HCT116 (cell line): ENCODE results near the gene DCAF11. TPM values are rescaled to one million over a fixed set of nuclear protein-coding genes. Genes with fewer than 3 reads are reported as not detected.

Experiments used
- ATAC-seq: fragments of 200-7000 bp; cut with Tn5 transposase; 2 replicates; pipeline ENCODE4 v1.9.1; 2020; ENCODE audit warnings: mild to moderate bottlenecking, moderate library complexity
- BruUV-seq: library from RNA; stranded (reverse); fragments of 400-500 nt; replicated peaks from 2 replicates; lab custom pipeline; 2021; lab: Mats Ljungman, UMichigan
- CTCF ChIA-PET: fragments of 300-600 bp; sonication (Branson Sonifier 250); formaldehyde crosslinking; loops from one replicate; lab custom pipeline; 2021; ENCODE audit warnings: antibody characterized with exemption; lab: Charles Lee
- POLR2A ChIA-PET: fragments of 300-600, 350-600 bp; sonication (Branson Sonifier 250); formaldehyde crosslinking; loops from one replicate; lab custom pipeline; 2021; ENCODE audit warnings: antibody characterized with exemption; lab: Charles Lee
- RAD21 ChIA-PET, 2 experiments: fragments of 300-600 bp; sonication (Branson Sonifier 250); formaldehyde crosslinking; loops; one replicate each; lab custom pipeline; 2023; ENCODE audit warnings: low total read pairs in 2 of 2; ENCODE audit not compliant: uncharacterized antibody in 2 of 2, unreplicated experiment in 2 of 2, low non-redundant PET in 1 of 2; lab: Charles Lee
- DNase-seq: peaks from one replicate; pipeline ENCODE4 v3.0.0-alpha.2; 2010; ENCODE audit warnings: low read depth, low spot score
- H2AFZ ChIP-seq: fragments of 200-600 bp; shearing (Covaris generic), sonication (generic); 2 replicates; pipeline ENCODE4 v1.6.1; 2017; ENCODE audit warnings: low read depth, mixed run types, mixed read lengths, antibody characterized with exemption, low read length; ENCODE audit not compliant: poor library complexity, severe bottlenecking
- H3K27ac ChIP-seq: 2 replicates; pipeline ENCODE4 v1.5.1; 2012; ENCODE audit warnings: low read depth, low read length
- H3K27me3 ChIP-seq: fragments of 200-600 bp; sonication (generic); 2 replicates; pipeline ENCODE4 v1.6.1; 2016; ENCODE audit warnings: mixed run types, low read length, mixed read lengths; ENCODE audit not compliant: insufficient read depth
- H3K36me3 ChIP-seq, 2 experiments: fragments of 200-500 bp in 1 of 2; fragments of 200-600 bp in 1 of 2; sonication (Bioruptor generic) in 1 of 2; sonication (generic) in 1 of 2; 2 replicates each; pipeline versions ENCODE4 v1.5.1 to v1.6.1; 2014 to 2016; ENCODE audit warnings: low read length in 2 of 2, inconsistent platforms in 1 of 2, mixed read lengths in 1 of 2, mixed run types in 1 of 2; ENCODE audit not compliant: insufficient read depth in 2 of 2, control insufficient read depth in 1 of 2
- H3K4me1 ChIP-seq, 2 experiments: fragments of 200-600 bp in 1 of 2; sonication (generic) in 1 of 2; 2 replicates each; pipeline versions ENCODE4 v1.5.1 to v1.6.1; 2012 to 2017; ENCODE audit warnings: low read length in 2 of 2, inconsistent platforms in 1 of 2, mild to moderate bottlenecking in 1 of 2, mixed read lengths in 1 of 2, mixed run types in 1 of 2, moderate library complexity in 1 of 2; ENCODE audit not compliant: insufficient read depth in 2 of 2, control insufficient read depth in 1 of 2
- H3K4me2 ChIP-seq: fragments of 200-600 bp; sonication (generic); 2 replicates; pipeline ENCODE4 v1.6.1; 2017; ENCODE audit warnings: mixed run types, low read length, mixed read lengths
- H3K4me3 ChIP-seq, 2 experiments: fragments of 200-600 bp in 1 of 2; sonication (generic) in 1 of 2; replicated peaks in 1 of 2; 2 replicates each; pipeline ENCODE4 v1.5.1; 2011 to 2016; ENCODE audit warnings: low read length in 2 of 2, control low read depth in 1 of 2, low read depth in 1 of 2, mild to moderate bottlenecking in 1 of 2, mixed read lengths in 1 of 2, mixed run types in 1 of 2
- H3K79me2 ChIP-seq: fragments of 200-600 bp; sonication (generic); 2 replicates; pipeline ENCODE4 v1.6.1; 2017; ENCODE audit warnings: mild to moderate bottlenecking, mixed run types, low read length, moderate library complexity, mixed read lengths; ENCODE audit not compliant: insufficient read depth
- H3K9ac ChIP-seq: fragments of 200-600 bp; sonication (generic); 2 replicates; pipeline ENCODE4 v1.6.1; 2016; ENCODE audit warnings: low read length, mixed read lengths
- H3K9me2 ChIP-seq: fragments of 200-600 bp; sonication (generic), shearing (Covaris generic); 2 replicates; pipeline ENCODE4 v1.6.1; 2017; ENCODE audit warnings: mixed run types, mild to moderate bottlenecking, moderate library complexity; ENCODE audit not compliant: insufficient read depth
- H3K9me3 ChIP-seq, 2 experiments: fragments of 200-500 bp in 1 of 2; fragments of 200-600 bp in 1 of 2; sonication (Bioruptor generic) in 1 of 2; sonication (generic) in 1 of 2; 2 replicates each; pipeline ENCODE4 v1.6.1; 2014 to 2017; ENCODE audit warnings: low read length in 2 of 2, mixed read lengths in 2 of 2, inconsistent platforms in 1 of 2, low read depth in 1 of 2, mild to moderate bottlenecking in 1 of 2, mixed run types in 1 of 2, moderate library complexity in 1 of 2; ENCODE audit not compliant: control insufficient read depth in 1 of 2, insufficient read depth in 1 of 2
- H4K20me1 ChIP-seq: fragments of 200-600 bp; sonication (generic), shearing (Covaris generic); 2 replicates; pipeline ENCODE4 v1.6.1; 2017; ENCODE audit warnings: mixed run types, mild to moderate bottlenecking, moderate library complexity; ENCODE audit not compliant: insufficient read depth
- CEBPB ChIP-seq: IDR thresholded peaks from 2 replicates; pipeline ENCODE4 v1.6.1; 2012; ENCODE audit warnings: low read depth
- EZH2 ChIP-seq: fragments of 200-600 bp; sonication (generic); IDR thresholded peaks from 2 replicates; pipeline ENCODE4 v1.6.1; 2017; ENCODE audit warnings: antibody characterized with exemption, mixed run types
- FOSL1 ChIP-seq: IDR thresholded peaks from 2 replicates; pipeline ENCODE4 v1.6.1; 2012; ENCODE audit warnings: low read depth
- JUND ChIP-seq: IDR thresholded peaks from 2 replicates; pipeline ENCODE4 v1.6.1; 2012
- POLR2A ChIP-seq: IDR thresholded peaks from 2 replicates; pipeline ENCODE4 v1.7.0; 2011; ENCODE audit warnings: borderline replicate concordance; ENCODE audit not compliant: insufficient read depth, insufficient read length; ENCODE audit errors: extremely low read depth
- POLR2AphosphoS5 ChIP-seq: IDR thresholded peaks from 2 replicates; pipeline ENCODE4 v1.6.1; 2011; ENCODE audit warnings: mild to moderate bottlenecking, low read depth, low read length, moderate library complexity
- RAD21 ChIP-seq: IDR thresholded peaks from 2 replicates; pipeline ENCODE4 v1.6.1; 2012; ENCODE audit warnings: low read depth, mild to moderate bottlenecking
- SP1 ChIP-seq: IDR thresholded peaks from 2 replicates; pipeline ENCODE4 v1.6.1; 2012; ENCODE audit warnings: low read depth
- TCF7L2 ChIP-seq: IDR thresholded peaks from 2 replicates; pipeline ENCODE4 v1.7.0; 2011; ENCODE audit warnings: borderline replicate concordance, inconsistent platforms; ENCODE audit not compliant: insufficient read depth, insufficient read length; ENCODE audit errors: extremely low read depth
- YY1 ChIP-seq: IDR thresholded peaks from 2 replicates; pipeline ENCODE4 v1.6.1; 2011; ENCODE audit warnings: low read length, low read depth, moderate library complexity, mild to moderate bottlenecking; ENCODE audit not compliant: insufficient replicate concordance; ENCODE audit errors: extremely low read depth
- ZFX ChIP-seq: fragments of 450-650 bp; IDR thresholded peaks from 2 replicates; pipeline ENCODE4 v1.6.1; 2017
- ZNF274 ChIP-seq: fragments of 200-500 bp; sonication (Bioruptor generic); IDR thresholded peaks from 2 replicates; pipeline ENCODE4 v1.6.1; 2014; ENCODE audit warnings: mild to moderate bottlenecking, low read depth, low read length, inconsistent platforms
- intact Hi-C: fragments of 100-400 bp; cut with micrococcal nuclease; formaldehyde crosslinking; loops from 2 replicates; pipeline ENCODE4 v1.10.0; 2022
- total RNA-seq: library from RNA; stranded (reverse); gene quantifications from one replicate; pipeline ENCODE4 v1.2.1, GENCODE V29; 2021; ENCODE audit not compliant: unreplicated experiment
- TF ChIP-seq, protein P1 (sequence below): IDR thresholded peaks from 2 replicates; pipeline ENCODE4 v1.6.1; 2012
- TF ChIP-seq, protein P2 (sequence below), 3 experiments: fragments of 200-600 bp in 1 of 3; sonication (generic) in 1 of 3; IDR thresholded peaks in 2 of 3; conservative IDR thresholded peaks in 1 of 3; 2 replicates each; pipeline ENCODE4 v1.5.1; 2012 to 2017; ENCODE audit warnings: low read depth in 2 of 3, low read length in 2 of 3, antibody characterized with exemption in 1 of 3, borderline replicate concordance in 1 of 3, control low read depth in 1 of 3, mild to moderate bottlenecking in 1 of 3, mixed read lengths in 1 of 3, mixed run types in 1 of 3, moderate library complexity in 1 of 3; ENCODE audit not compliant: insufficient read depth in 1 of 3
- TF ChIP-seq, protein P3 (sequence below): IDR thresholded peaks from 2 replicates; pipeline ENCODE4 v1.6.1; 2011; ENCODE audit warnings: mild to moderate bottlenecking, low read length, moderate library complexity; ENCODE audit not compliant: insufficient replicate concordance; ENCODE audit errors: extremely low read depth
- TF ChIP-seq, protein P4 (sequence below): IDR thresholded peaks from 2 replicates; pipeline ENCODE4 v1.6.1; 2012

Gene DCAF11
- total RNA-seq, 1 experiment from 2014 or later = 47.5 TPM

DNA sequence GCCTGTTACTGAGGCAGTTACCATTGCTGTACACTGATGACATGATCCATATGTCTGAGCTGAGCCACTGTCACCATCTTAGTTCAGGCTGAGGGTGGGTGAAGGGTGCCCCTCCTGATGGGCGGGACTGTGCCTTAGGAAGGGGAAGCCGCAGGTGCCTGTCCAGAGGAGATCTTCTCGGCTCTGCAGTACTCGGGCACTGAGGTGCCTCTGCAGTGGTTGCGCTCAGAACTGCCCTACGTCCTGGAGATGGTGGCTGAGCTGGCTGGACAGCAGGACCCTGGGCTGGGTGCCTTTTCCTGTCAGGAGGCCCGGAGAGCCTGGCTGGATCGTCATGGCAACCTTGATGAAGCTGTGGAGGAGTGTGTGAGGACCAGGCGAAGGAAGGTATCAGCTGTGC, 36.4 kb downstream of the DCAF11 start:
- peaks cover 36 to 47% of the 10 kb centered on the region in 2 experiments for H3K36me3 ChIP-seq
- BruUV-seq = no TSS peak
- ChIA-PET POLR2A (interaction anchor here (1.8 kb wide), 1 partner anchor 10 kb away, joined by 4 read pairs; the partner anchor contains the start of gene EMC9), CTCF (no interaction called here), RAD21 (no interaction called here)
- H3K9me3 ChIP-seq = no peaks in the 10 kb centered on the region
- no peaks in the 10 kb centered on the region for H4K20me1 ChIP-seq
- H3K27ac ChIP-seq = no peak overlapping the region
- no peak overlapping the region for H2AFZ ChIP-seq
- H3K4me3 ChIP-seq = no peak overlapping the region
- no peak for DNase-seq
- TF ChIP-seq FOSL1 (no peak), CEBPB (no peak), JUND (no peak), ZFX (no peak), TCF7L2 (no peak), RAD21 (no peak), POLR2AphosphoS5 (no peak)
- no peak for ATAC-seq
- intact Hi-C loops = no loop called here
- no peaks in the 10 kb centered on the region for H3K9me2 ChIP-seq
- H3K27me3 ChIP-seq = no peaks in the 10 kb centered on the region
- H3K4me2 ChIP-seq = no peak overlapping the region
- H3K79me2 ChIP-seq = peaks cover 39% of the 10 kb centered on the region
- no peak overlapping the region for H3K9ac ChIP-seq
- peaks cover 5 to 7% of the 10 kb centered on the region in 2 experiments for H3K4me1 ChIP-seq

DNA sequence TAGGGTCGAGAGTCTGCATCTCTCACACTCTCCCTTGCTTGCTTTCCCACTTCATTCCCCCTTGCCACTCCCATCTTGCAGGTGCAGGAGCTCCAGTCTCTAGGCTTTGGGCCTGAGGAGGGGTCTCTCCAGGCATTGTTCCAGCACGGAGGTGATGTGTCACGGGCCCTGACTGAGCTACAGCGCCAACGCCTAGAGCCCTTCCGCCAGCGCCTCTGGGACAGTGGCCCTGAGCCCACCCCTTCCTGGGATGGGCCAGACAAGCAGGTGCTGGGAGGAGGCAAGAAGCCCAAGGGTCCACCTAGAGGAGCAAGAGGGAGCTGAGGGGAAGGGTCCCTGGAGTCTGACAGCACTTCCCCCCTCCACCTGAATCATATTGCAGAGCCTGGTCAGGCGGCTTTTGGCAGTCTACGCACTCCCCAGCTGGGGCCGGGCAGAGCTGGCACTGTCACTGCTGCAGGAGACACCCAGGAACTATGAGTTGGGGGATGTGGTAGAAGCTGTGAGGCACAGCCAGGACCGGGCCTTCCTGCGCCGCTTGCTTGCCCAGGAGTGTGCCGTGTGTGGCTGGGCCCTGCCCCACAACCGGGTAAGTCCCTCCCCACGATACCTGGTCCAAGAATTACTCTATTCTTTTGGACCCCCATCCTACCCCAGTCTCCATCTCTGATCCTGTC, 37.0 kb downstream of the DCAF11 start:
- peaks cover 39 to 48% of the 10 kb centered on the region in 2 experiments for H3K36me3 ChIP-seq
- POLR2A ChIA-PET = interaction anchor here (1.8 kb wide), 1 partner anchor 10 kb away, joined by 4 read pairs; the partner anchor contains the start of gene EMC9

More for the DNA sequence above, 37.0 kb downstream of the DCAF11 start:
- ATAC-seq = no peak
- H3K9me2 ChIP-seq = no peaks in the 10 kb centered on the region
- H3K4me2 ChIP-seq = no peak overlapping the region
- H3K9me3 ChIP-seq = no peaks in the 10 kb centered on the region
- no peaks in the 10 kb centered on the region for H4K20me1 ChIP-seq
- no peak overlapping the region for H3K4me3 ChIP-seq
- no peak overlapping the region for H2AFZ ChIP-seq
- intact Hi-C loops = no loop called here
- H3K27ac ChIP-seq = no peak overlapping the region
- no TSS peak for BruUV-seq
- H3K79me2 ChIP-seq = peaks cover 36% of the 10 kb centered on the region
- no peaks in the 10 kb centered on the region for H3K27me3 ChIP-seq
- RAD21 ChIA-PET = no interaction called here
- TF ChIP-seq, protein P1, sequence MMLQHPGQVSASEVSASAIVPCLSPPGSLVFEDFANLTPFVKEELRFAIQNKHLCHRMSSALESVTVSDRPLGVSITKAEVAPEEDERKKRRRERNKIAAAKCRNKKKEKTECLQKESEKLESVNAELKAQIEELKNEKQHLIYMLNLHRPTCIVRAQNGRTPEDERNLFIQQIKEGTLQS = no peak
- TF ChIP-seq, protein P2, sequence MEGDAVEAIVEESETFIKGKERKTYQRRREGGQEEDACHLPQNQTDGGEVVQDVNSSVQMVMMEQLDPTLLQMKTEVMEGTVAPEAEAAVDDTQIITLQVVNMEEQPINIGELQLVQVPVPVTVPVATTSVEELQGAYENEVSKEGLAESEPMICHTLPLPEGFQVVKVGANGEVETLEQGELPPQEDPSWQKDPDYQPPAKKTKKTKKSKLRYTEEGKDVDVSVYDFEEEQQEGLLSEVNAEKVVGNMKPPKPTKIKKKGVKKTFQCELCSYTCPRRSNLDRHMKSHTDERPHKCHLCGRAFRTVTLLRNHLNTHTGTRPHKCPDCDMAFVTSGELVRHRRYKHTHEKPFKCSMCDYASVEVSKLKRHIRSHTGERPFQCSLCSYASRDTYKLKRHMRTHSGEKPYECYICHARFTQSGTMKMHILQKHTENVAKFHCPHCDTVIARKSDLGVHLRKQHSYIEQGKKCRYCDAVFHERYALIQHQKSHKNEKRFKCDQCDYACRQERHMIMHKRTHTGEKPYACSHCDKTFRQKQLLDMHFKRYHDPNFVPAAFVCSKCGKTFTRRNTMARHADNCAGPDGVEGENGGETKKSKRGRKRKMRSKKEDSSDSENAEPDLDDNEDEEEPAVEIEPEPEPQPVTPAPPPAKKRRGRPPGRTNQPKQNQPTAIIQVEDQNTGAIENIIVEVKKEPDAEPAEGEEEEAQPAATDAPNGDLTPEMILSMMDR (IDR thresholded peaks at IDR 0.05 in 2 of 3, conservative IDR thresholded peaks at IDR 0.05 in 1 of 3; ENCODE audit: borderline replicate concordance in 1 of 3, insufficient read depth in 1 of 3, low read depth in 2 of 3, low read length in 2 of 3) = no peak
- TF ChIP-seq EZH2 (no peak), YY1 (no peak), RAD21 (no peak), CEBPB (no peak), POLR2A (no peak), ZNF274 (no peak), SP1 (no peak), FOSL1 (no peak), ZFX (no peak)
- TF ChIP-seq, protein P3, sequence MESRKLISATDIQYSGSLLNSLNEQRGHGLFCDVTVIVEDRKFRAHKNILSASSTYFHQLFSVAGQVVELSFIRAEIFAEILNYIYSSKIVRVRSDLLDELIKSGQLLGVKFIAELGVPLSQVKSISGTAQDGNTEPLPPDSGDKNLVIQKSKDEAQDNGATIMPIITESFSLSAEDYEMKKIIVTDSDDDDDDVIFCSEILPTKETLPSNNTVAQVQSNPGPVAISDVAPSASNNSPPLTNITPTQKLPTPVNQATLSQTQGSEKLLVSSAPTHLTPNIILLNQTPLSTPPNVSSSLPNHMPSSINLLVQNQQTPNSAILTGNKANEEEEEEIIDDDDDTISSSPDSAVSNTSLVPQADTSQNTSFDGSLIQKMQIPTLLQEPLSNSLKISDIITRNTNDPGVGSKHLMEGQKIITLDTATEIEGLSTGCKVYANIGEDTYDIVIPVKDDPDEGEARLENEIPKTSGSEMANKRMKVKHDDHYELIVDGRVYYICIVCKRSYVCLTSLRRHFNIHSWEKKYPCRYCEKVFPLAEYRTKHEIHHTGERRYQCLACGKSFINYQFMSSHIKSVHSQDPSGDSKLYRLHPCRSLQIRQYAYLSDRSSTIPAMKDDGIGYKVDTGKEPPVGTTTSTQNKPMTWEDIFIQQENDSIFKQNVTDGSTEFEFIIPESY = no peak
- TF ChIP-seq, protein P4, sequence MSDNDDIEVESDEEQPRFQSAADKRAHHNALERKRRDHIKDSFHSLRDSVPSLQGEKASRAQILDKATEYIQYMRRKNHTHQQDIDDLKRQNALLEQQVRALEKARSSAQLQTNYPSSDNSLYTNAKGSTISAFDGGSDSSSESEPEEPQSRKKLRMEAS = no peak
- H3K9ac ChIP-seq = no peak overlapping the region
- CTCF ChIA-PET = no interaction called here
- H3K4me1 ChIP-seq = peaks cover 5 to 7% of the 10 kb centered on the region in 2 experiments
- no peak for DNase-seq
